HG02798 (cell line): ENCODE data around the gene MYCN.

Experiments used
- ATAC-seq: cut with Tn5 transposase; IDR thresholded peaks from one replicate; pipeline ENCODE4 v1.9.1; 2021; ENCODE audit warnings: mild to moderate bottlenecking; ENCODE audit not compliant: unreplicated experiment, poor library complexity

MYCN gene

DNA sequence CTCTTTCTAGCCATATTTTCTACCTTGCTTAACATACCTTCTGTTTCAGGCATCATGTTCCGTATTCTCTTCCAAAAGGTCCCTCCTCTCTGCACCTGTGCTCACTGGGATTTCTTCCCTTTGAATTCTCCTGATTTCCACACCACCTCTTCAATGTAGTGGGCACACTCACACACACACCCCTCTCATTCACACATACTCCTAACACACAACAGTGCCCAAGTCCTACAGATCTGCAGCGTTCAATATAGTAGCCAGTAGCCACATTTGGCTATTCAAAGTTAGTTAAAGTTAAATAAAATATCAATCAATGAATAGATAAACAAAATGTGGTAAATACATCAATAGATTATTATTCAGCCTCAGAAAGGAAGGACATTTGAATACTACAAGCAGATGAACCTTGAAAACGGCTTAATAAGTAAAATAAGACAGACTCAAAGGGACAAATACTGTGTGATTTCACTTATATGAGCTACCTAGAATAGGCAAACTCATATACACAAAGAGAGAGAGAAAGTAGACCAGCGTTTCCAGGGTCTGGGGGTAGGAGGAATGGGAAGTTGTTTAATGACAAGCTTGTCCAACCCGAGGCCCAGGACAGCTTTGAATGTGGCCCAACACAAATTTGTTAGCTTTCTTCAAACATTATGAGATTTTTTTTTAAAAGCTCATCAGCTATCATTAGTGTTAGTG is 34.4 kb downstream of the MYCN start:
- no peak for ATAC-seq

DNA sequence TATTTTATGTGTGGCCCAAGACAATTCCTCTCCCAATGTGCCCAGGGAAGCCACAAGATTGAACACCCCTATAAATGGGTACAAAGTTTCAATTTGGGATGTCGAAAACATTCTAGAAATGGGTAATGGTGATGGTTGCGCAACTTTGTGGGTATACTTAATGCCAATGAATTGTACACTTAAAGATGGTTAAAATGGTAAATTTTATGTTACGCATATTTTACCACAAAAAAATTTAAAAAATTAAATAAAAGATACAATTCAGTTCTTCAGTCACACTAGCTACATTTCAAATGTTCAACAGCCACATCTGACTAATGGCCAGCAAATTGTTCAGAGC is 34.9 kb downstream of the MYCN start:
- ATAC-seq: no peak

DNA sequence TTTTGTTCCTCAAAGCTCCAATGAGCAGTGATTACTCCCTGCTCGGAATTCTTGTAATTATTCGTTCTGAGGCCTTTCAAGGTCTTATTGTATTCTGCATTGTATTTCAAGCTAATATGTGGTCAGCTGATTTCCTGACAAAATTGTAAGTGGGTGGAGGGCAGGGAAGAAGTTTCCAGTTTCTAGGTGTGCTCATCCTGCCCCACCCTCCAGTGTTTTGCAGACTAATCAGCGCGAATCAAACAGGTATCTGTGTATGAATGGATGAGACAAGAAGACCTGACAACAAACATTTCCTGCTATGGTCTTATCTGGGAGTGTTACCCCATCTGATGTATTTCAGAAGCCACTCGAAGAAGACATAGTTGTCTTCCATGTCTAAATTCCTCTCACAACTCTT is 35.3 kb downstream of the MYCN start:
- ATAC-seq: no peak

DNA sequence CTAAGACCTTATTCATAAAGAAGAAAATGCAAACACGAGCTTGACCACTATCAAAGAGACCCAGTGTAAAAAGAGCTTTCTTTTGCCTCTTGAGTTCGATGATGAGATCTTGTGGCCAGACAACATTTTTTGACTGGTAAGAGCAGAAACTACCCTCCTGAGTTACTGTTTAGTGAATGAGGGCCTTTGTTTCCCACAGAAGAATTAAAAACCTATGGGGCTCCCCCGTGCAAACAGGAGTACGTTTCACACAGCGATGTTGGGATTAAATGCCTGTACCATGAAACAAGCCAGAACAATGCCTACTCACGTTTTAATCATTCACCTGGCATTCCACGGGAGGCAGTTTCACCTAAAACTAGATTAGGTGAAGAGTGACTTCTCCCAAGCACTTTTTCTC is 36.0 kb downstream of the MYCN start:
- ATAC-seq: no peak

DNA sequence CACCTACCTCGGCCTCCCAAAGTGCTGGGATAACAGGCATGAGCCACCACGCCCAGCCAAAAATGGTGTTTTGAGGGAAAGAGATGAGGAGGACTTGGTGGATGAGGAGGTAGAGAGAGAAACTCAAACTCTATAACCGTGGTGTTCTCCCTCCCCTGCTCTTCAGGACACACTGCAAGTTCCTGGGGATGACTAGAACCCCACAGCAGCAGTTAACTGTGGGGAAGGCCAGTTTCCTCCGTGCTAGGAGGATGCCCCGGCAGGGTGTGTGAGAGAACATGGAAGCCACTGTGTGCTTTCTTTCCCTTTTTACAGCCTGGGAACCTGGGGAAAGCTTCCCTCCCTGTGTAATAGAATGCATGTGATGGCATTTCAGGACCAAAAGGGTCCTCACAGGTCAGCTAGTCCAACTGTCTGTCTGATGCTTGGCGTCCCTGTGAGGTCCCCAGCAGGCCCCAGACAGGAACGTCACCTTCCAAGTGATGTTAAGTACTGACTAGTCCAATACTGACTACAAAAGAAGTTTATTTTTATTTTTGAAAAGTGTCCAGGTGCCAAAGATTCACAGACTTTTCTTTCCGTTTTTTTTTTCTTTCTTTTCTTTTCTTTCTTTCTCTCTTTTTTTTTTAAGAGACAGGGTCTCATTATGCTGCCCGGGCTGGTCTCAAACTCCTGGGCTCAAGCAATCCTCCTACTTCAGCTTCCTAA is 38.9 kb downstream of the MYCN start:
- no peak for ATAC-seq

DNA sequence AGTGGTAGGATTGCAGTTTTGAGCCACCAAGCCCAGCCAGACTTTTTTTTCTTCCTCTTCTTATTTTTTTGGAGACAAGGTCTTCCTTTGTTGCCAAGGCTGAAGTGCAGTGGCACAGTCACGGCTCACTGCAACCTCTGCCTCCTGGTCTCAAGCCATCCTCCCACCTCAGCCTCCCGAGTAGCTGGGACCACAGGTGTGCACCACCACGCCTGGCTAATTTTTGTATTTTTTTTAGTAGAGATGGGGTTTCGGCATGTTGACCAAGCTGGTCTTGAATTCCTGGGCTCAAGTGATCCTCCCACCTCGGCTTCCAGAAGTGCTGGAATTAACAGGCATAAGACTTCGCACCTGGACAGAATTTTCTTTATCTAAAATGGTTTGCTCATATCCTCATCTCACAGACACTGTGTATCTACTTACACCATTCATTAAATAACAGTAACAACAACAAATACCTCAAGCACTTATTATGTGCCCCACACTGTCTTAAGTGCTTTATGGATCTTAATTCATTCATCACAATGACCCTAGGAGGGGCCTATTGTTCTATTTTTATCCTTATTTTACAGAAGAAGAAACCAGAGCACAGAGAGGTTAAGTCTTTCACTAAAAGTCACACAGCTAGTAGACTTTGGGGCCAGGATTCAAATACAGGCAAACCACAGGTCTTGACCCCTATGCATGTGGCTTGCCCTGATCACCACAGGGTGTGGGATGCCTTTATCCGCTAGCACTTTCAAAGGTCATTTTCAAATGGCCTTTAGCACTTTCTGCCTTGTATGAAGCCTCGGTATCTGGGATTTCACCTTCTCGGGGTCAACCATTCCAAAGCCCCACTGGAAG is 39.6 kb downstream of the MYCN start:
- ATAC-seq: no peak

DNA sequence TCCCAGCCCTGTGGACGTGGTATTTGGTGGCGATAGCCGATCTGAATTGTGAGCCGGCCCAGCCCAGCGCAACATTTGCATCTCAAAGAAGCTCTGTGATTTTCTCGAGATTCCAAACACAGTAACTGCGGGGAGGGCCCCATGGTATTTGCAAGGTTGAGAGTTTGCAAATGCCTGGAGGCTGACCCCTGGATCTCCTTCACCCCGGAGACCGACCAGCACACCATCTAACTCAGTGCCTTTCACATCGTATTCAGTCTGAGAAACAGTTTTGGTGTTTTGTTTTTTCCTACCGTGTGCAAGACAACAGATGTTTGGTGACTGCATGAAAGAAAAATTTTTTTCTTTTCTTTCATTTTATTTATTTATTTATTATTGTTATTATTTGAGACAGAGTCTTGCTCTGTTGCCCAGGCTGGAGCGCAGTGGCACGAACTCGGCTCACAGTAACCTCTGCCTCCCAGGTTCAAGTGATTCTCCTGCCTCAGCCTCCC is 40.3 kb downstream of the MYCN start:
- ATAC-seq: no peak

DNA sequence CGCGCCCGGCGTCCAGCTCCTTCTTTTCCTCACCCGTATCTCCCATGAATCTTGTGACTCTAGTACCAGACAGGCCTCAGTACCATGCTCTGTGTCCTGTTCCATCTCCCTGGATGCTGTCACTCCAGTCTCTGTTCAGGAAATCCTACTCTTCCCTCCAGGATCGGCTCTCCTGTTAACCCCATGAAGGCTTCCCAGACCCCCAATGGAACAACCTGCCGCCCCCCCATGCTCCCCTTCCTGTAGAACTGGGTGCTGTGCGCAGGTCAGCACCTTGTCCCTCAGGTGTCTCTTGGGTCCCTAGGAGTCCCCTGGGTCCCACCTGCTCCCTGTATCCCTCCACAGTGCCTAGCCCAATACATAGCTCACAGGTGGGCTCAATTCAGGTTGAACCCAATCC is 41.3 kb downstream of the MYCN start:
- ATAC-seq: no peak

DNA sequence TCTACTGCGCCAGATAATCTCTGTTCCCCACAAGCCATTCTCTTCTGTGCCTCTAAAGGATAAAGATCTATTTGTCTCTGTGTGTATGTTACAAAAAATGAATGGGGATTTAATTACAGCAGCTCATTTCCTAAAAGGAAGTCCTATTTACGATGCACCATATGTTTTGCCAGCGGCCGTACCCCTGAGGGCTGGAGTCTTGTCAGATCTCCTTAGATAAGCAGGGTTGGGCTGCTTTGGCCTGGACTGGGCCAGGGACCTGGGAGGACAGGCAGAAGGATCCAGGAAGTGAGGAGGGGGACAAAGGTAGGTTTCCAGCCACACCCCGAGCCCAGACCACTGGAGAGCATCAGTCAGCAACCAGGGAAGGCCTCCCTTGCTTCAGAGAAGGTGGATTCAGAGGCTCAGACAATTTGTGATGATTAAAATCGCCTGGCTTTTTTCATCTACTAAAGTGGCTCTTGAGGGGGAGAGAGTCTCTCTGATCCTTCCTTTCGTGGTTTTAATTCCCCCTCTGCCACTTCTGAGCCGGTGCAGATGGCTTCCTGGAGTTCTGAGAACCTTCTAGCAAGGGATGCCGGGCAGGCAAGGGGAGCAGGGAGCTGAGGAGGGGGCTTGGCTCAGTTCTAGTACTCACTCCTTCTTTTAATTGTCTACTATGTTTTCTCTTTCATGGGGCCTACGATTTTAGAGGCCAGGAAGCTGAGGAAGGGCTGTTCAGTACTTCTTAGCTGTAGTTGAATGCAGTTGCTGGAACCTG is 42.1 kb downstream of the MYCN start:
- ATAC-seq: no peak

DNA sequence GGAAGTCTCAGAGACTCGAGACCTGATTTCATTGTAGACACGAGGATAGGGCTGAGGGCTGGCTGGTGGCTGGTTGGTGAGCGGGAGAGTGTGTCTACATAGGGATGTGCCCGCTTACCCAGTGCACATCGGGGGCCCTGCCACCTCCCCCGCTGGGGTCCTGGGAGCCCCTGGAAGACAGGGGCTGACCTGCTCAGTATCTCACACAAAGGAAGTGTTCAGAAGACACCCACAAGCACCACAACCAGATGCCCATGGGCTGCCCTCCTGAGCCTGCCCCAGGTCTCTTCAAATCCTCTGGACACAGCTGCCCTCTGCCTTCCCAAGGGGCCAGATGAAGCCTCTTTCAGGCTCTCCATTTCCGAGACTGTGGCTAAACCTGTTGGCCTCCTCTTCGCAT is 43.1 kb downstream of the MYCN start:
- no peak for ATAC-seq

DNA sequence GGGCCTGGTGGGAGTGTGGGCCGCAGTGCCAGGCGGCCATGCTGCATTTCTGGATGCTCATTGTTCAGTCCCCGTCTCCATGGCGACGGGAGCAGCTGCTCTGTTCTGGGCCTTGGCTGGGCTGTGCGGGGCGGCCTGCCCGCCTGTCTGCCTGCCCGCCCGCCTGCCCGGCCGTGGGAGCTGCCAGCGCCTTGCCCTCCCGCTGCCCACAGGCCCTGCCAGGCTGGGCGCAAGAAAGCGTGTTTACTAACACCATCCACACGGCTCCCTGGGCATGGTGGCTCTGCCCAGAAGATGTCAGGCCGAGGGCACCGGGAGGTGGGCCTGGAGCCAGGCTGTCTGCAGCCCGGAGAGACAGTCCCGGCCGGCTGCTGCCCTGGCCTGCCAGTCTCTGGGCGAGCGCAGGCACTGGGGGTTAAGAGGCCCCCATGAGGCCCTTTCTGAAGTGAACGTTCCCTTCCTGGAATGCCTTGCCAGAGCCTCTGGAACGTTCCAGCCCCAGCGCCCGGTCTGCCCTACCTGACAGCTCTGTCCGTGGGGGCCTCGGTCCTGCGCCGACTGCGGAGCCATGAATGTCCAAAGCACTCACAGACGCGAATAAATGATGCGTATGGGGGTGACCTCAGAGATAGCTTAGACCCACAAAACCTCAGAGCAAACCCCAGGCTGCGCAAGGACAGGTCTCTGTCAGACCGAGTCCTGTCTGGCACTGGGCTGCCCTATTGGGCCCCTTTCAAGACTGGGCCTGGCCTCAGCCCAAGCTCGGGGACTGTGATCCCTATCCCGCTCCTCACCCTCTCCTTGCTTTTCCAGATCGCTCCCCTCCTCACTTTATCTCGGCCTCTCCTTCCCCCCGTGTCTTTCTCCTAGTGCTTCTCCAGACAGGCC is 44.3 kb downstream of the MYCN start:
- ATAC-seq: no peak

DNA sequence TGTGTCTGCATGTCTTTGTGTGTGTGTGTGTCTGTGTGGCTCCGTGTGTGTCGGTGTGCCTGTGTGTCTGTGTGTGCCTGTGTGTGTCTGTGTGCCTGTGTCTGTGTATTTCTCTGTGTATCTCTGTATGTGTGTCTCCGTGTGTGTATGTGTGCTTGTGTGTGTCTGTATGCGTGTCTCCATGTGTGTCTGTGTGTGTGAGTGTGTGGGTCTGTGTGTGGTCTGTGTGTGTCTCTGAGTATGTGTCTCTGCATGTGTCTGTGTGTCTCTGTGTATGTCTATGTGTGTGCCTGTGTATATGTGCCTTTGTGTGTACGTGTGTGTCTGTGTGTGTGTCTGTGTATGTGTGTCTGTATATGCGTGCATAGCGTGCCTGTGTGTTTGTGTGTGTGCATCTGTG is 45.2 kb downstream of the MYCN start:
- no peak for ATAC-seq

DNA sequence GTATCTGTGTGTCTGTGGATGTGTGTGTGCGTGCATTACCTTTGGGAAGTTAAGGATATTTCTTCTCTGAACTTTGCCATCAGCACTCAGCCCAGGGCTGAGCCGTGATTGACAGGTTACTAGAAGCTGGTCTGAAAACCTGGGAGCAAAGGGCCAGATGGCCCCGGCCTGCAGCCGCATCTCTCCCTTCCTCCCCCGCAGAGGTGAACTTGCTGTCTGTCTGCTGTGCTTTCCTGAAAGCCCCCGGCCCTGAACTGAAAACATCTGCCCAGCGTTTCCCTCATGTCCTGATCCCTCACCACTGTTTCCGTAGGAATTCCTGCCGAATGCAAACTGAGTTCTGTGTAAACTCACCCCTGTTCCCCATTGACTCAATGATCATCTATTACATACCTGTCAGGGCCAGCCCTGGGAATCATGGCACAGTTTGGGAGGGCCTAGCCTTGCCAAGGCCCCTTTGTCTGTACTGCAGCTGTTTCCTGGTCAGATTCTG is 45.8 kb downstream of the MYCN start:
- no peak for ATAC-seq

DNA sequence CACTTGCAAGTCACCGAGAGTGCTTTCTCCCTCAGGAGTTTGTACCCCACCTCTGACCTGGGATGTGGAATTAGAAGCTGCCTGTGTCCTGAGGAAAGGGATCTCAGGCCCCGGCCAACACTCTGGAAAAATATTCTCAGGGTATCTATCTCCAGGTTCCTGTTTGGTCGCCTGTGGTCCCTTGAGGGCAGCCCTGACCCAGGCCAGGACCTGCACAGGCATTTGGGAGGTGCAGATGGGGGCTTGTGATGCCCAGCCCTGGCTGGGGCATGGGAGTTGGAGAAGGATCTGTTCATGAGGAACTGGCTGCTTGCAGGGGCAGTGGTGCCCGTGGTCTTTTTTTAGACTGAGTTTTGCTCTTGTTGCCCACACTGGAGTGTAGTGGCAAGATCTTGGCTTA is 46.3 kb downstream of the MYCN start:
- ATAC-seq: no peak

DNA sequence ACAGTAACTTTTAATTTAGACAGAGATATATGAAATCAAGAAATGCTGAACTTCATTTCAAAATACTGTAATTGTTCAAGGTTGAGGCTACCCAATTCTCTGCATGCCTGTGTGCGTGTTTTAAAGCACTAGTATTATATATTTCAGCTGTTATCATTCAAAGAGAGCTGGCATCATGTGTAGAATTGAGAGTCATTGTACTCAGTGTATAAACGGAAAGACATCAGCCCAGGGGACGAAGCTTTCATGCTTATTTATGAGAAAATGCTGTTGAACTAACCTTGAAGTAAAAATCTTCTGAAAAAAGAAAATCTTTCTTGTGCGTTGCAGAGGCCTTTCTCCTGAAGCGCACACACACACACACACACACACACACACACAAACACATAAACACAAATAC is 48.4 kb downstream of the MYCN start:
- ATAC-seq: no peak

DNA sequence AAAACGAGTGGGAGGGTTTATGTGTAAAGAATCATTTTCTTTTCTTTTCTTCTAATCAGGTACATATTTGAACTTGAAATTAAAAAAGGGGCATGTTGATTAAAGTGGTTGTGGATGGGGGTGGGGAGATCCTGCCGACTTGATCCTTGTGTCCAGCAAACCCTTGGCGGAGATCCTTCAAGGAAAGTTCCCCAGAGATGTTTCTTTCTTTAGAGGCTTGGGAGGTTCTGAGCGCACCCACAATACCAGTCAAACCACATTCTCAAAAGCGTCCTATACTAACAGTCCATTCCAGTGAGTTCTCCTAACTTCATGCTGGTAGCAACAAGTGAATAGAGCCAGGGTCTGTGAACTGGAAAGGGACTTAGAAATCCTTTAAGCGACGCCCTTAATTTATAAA is 49.2 kb downstream of the MYCN start:
- ATAC-seq: no peak

DNA sequence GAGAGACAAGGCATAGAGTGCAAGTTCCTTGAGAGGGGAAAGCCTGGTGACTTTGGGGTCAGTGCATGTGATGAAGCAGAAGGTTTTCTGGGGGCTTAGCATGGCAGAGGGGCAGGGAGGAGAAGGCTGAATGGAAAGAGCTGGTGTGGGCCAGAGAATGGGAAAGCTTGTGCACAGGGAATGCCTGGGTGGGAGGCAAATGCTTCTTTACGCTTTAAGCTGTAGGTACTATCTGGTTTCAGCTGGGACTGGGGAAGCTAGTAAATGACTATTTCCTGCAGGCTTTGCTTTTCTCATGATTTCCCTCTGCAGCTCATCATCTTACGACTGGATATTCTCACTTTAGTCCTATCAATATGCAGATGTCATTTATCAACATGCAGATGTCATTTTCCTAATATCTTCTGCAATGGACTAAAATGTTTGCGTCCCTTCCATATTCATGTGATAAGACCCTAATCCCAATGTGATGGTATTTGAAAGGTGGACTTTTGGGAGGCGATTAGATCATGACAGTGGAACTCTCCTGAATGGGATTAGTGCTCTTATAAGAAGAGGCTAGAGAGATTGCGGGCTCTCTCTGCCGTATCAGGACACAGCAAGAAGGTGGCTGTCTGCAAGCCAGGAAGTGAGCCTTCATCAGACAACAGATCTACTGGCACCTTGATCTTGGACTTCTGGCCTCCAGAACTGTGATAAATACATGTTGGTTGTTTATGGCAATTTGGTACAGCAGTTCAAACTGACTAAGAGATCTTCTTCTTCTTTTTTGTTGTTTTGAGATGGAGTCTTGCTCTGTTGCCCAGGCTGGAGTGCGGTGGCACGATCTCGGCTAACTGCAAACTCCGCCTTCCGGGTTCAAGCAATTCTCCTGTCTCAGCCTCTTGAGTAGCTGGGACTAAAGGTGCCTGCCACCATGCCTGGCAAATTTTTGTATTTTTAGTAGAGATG is 50.1 kb downstream of the MYCN start:
- no peak for ATAC-seq

DNA sequence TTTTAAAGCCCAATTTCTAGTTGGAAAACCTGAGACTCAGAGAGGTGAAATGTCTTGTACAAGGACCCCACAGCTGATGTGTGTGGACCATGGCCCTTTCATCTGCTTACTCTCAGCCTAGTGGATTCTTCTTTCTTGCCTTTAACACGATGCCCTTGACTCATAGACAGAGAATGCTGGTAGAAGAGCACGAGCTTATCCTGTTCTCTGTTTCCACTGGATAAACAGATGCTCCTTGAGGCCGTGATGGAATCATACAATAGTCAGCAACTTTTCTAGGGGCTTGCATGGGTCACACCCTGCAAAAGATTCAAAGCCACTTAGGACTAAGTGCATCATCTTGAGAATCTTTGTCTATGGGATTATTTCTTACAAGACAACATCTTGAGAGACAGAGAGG is 50.9 kb downstream of the MYCN start:
- ATAC-seq: no peak
